ENCODE results near the gene CFAP77. TPM values are rescaled to one million over a fixed set of nuclear protein-coding genes. Genes with fewer than 3 reads are reported as not detected.

Gene CFAP77
- total RNA-seq, 1 donor from 2014 or later, result 0.36 TPM

- FAIRE-seq (no peak), DNase-seq (ENCODE audit: low read depth) (no peak)
- H3K79me2 ChIP-seq (ENCODE audit: insufficient read depth, low read length), result no peaks in the 10 kb centered on the region
- H4K20me1 ChIP-seq (ENCODE audit: insufficient read depth, low read length), result no peaks in the 10 kb centered on the region
- Mint-ChIP-seq H3K36me3 (ENCODE audit: low read depth, unreplicated experiment) (no peaks in the 10 kb centered on the region), H3K27me3 (ENCODE audit: low read depth, unreplicated experiment) (peaks cover 39% of the 10 kb centered on the region), H3K9me3 (ENCODE audit: unreplicated experiment) (peaks cover 5% of the 10 kb centered on the region), H3K27ac (ENCODE audit: unreplicated experiment) (no peak overlapping the region), H3K4me3 (ENCODE audit: unreplicated experiment) (no peak overlapping the region), H3K4me1 (ENCODE audit: low read depth, unreplicated experiment) (no peaks in the 10 kb centered on the region)
- H3K4me3 ChIP-seq (ENCODE audit: insufficient read depth, low read depth, low read length), result no peak overlapping the region
- H3K27me3 ChIP-seq (ENCODE audit: insufficient read depth, low read length), result peaks cover 14% of the 10 kb centered on the region
- no peaks in the 10 kb centered on the region for H3K36me3 ChIP-seq (ENCODE audit: insufficient read depth, low read length)
- no peak overlapping the region for H3K9ac ChIP-seq (ENCODE audit: low read length)
- no peak for TF ChIP-seq EZH2 (IDR thresholded peaks at IDR 0.05; ENCODE audit: insufficient read depth, low read length)
- no peak for TF ChIP-seq CTCF (IDR thresholded peaks at IDR 0.05; ENCODE audit: insufficient read depth, low read depth, low read length)
- no peaks in the 10 kb centered on the region for H3K4me1 ChIP-seq (ENCODE audit: insufficient read depth, low read length)
- no peak overlapping the region for H3K4me2 ChIP-seq (ENCODE audit: low read length)
- no peak overlapping the region for H2AFZ ChIP-seq (ENCODE audit: low read depth, low read length)
- H3K9me3 ChIP-seq (ENCODE audit: insufficient read depth, low read depth, low read length), result no peaks in the 10 kb centered on the region
- H3K27ac ChIP-seq (ENCODE audit: low read depth, low read length), result no peak overlapping the region
These were observed 89.2 kb downstream of the CFAP77 start for GRCh38 chr9:132499251-132499650.

DNA sequence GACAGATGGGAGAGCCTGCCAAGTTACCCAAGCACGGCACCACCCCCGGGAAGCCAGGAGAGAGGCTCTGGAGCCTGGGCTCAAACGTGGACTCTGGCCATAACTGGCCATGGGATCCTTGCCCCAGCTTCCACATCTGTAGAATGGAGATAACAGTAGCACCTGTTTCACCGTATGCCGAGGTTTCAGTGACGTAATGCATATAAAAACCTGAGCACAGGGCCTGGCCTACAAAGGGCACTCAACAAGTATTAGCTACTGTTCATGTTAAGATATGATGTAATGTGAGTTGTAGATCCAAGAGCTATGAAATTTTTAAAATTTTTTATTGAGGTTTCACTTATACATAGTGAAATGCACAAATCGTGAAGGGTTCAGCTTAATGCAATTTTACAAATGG is 90.2 kb downstream of the CFAP77 start:
- H3K4me2 ChIP-seq (ENCODE audit: low read length), result no peak overlapping the region
- Mint-ChIP-seq H3K4me1 (ENCODE audit: low read depth, unreplicated experiment) (no peaks in the 10 kb centered on the region), H3K27me3 (ENCODE audit: low read depth, unreplicated experiment) (peaks cover 40% of the 10 kb centered on the region), H3K4me3 (ENCODE audit: unreplicated experiment) (no peak overlapping the region), H3K9me3 (ENCODE audit: unreplicated experiment) (peaks cover 5% of the 10 kb centered on the region), H3K27ac (ENCODE audit: unreplicated experiment) (no peak overlapping the region), H3K36me3 (ENCODE audit: low read depth, unreplicated experiment) (no peaks in the 10 kb centered on the region)
- no peak for FAIRE-seq
- H3K36me3 ChIP-seq (ENCODE audit: insufficient read depth, low read length), result no peaks in the 10 kb centered on the region
- no peak overlapping the region for H3K27ac ChIP-seq (ENCODE audit: low read depth, low read length)
- peaks cover 22% of the 10 kb centered on the region for H3K27me3 ChIP-seq (ENCODE audit: insufficient read depth, low read length)
- no peaks in the 10 kb centered on the region for H3K4me1 ChIP-seq (ENCODE audit: insufficient read depth, low read length)
- no peaks in the 10 kb centered on the region for H4K20me1 ChIP-seq (ENCODE audit: insufficient read depth, low read length)
- H3K4me3 ChIP-seq (ENCODE audit: insufficient read depth, low read depth, low read length), result no peak overlapping the region
- no peak overlapping the region for H3K9ac ChIP-seq (ENCODE audit: low read length)
- no peak overlapping the region for H2AFZ ChIP-seq (ENCODE audit: low read depth, low read length)
- no peak for TF ChIP-seq CTCF (IDR thresholded peaks at IDR 0.05; ENCODE audit: insufficient read depth, low read depth, low read length)
- TF ChIP-seq EZH2 (IDR thresholded peaks at IDR 0.05; ENCODE audit: insufficient read depth, low read length), result no peak
- no peak for DNase-seq (ENCODE audit: low read depth)
- H3K79me2 ChIP-seq (ENCODE audit: insufficient read depth, low read length), result no peaks in the 10 kb centered on the region
- no peaks in the 10 kb centered on the region for H3K9me3 ChIP-seq (ENCODE audit: insufficient read depth, low read depth, low read length)

DNA sequence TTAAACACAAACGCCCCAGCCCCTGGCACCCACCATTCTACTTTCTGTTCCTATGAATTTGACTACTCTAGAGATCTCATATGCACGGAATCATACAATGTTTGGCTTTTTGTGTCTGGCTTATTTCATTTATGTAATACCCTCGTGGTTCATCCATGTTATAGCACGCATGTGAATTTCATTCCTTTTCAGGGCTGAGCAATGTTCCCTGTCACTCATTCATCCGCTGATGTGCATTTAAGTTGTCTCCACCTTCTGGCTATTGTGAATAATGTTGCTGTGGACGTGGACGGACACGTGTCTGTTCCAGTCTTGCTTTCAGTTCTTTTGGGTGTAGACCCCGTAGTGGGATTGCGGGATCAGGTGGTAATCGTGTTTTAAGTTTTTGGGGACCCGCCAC is 92.5 kb downstream of the CFAP77 start:
- Histone ChIP-seq H3K9ac (ENCODE audit: low read length) (no peak overlapping the region), H3K79me2 (ENCODE audit: insufficient read depth, low read length) (no peaks in the 10 kb centered on the region), H3K4me2 (ENCODE audit: low read length) (no peak overlapping the region), H3K4me1 (ENCODE audit: insufficient read depth, low read length) (no peaks in the 10 kb centered on the region), H3K9me3 (ENCODE audit: insufficient read depth, low read depth, low read length) (no peaks in the 10 kb centered on the region), H3K27ac (ENCODE audit: low read depth, low read length) (no peak overlapping the region), H3K4me3 (ENCODE audit: insufficient read depth, low read depth, low read length) (no peak overlapping the region), H4K20me1 (ENCODE audit: insufficient read depth, low read length) (no peaks in the 10 kb centered on the region), H3K36me3 (ENCODE audit: insufficient read depth, low read length) (no peaks in the 10 kb centered on the region), H2AFZ (ENCODE audit: low read depth, low read length) (no peak overlapping the region), H3K27me3 (ENCODE audit: insufficient read depth, low read length) (peaks cover 42% of the 10 kb centered on the region)
- TF ChIP-seq CTCF (IDR thresholded peaks at IDR 0.05; ENCODE audit: insufficient read depth, low read depth, low read length), result no peak
- TF ChIP-seq EZH2 (IDR thresholded peaks at IDR 0.05; ENCODE audit: insufficient read depth, low read length), result no peak
- Mint-ChIP-seq H3K9me3 (ENCODE audit: unreplicated experiment) (peaks cover 5% of the 10 kb centered on the region), H3K36me3 (ENCODE audit: low read depth, unreplicated experiment) (no peaks in the 10 kb centered on the region), H3K27me3 (ENCODE audit: low read depth, unreplicated experiment) (peaks cover 41% of the 10 kb centered on the region), H3K4me1 (ENCODE audit: low read depth, unreplicated experiment) (no peaks in the 10 kb centered on the region), H3K27ac (ENCODE audit: unreplicated experiment) (no peak overlapping the region), H3K4me3 (ENCODE audit: unreplicated experiment) (no peak overlapping the region)
- DNase-seq (ENCODE audit: low read depth), result no peak
- FAIRE-seq, result no peak
